Measurements from ENCODE around the gene RNF144A. TPM values are rescaled to one million over a fixed set of nuclear protein-coding genes. Genes with fewer than 3 reads are reported as not detected.

Gene RNF144A
- total RNA-seq: 22.6 TPM
- polyA plus RNA-seq (ENCODE audit: insufficient read depth in 1 of 8, insufficient read length in 8 of 8, low replicate concordance in 1 of 8): 10 to 100 TPM; 13.7 to 27.6 (median 21.0) TPM
- long read RNA-seq, donor 1, full-length matches to known transcripts: 2 of 2 reads
- long read RNA-seq, donor 1, partial matches to known transcripts: 0 of 2 reads
- long read RNA-seq, donor 1, other reads (novel, unspliced or antisense): 0 of 2 reads
- long read RNA-seq, donor 2: 0 reads
- long read RNA-seq, donor 3, full-length matches to known transcripts: 2 of 2 reads
- long read RNA-seq, donor 3, partial matches to known transcripts: 0 of 2 reads
- long read RNA-seq, donor 3, other reads (novel, unspliced or antisense): 0 of 2 reads
- long read RNA-seq, donor 4, full-length matches to known transcripts: 4 of 4 reads
- long read RNA-seq, donor 4, partial matches to known transcripts: 0 of 4 reads
- long read RNA-seq, donor 4, other reads (novel, unspliced or antisense): 0 of 4 reads
- long read RNA-seq, donor 5, full-length matches to known transcripts: 6 of 6 reads
- long read RNA-seq, donor 5, partial matches to known transcripts: 0 of 6 reads
- long read RNA-seq, donor 5, other reads (novel, unspliced or antisense): 0 of 6 reads
- long read RNA-seq, donor 6, full-length matches to known transcripts: 3 of 3 reads
- long read RNA-seq, donor 6, partial matches to known transcripts: 0 of 3 reads
- long read RNA-seq, donor 6, other reads (novel, unspliced or antisense): 0 of 3 reads
- long read RNA-seq, donor 7, full-length matches to known transcripts: 5 of 5 reads
- long read RNA-seq, donor 7, partial matches to known transcripts: 0 of 5 reads
- long read RNA-seq, donor 7, other reads (novel, unspliced or antisense): 0 of 5 reads
- long read RNA-seq, donor 8, full-length matches to known transcripts: 3 of 3 reads
- long read RNA-seq, donor 8, partial matches to known transcripts: 0 of 3 reads
- long read RNA-seq, donor 8, other reads (novel, unspliced or antisense): 0 of 3 reads
- long read RNA-seq, donor 9: 0 reads
- long read RNA-seq, donor 10, full-length matches to known transcripts: 2 of 2 reads
- long read RNA-seq, donor 10, partial matches to known transcripts: 0 of 2 reads
- long read RNA-seq, donor 10, other reads (novel, unspliced or antisense): 0 of 2 reads
- long read RNA-seq, donor 11: 0 reads

- H3K27ac ChIP-seq (ENCODE audit: low read length): peak within 1 kb of the TSS; percentile 35
- no peaks in the 10 kb centered on the region for H3K36me3 ChIP-seq (ENCODE audit: control insufficient read depth, insufficient read depth, low read length)
- DNase-seq: peak; percentile 82
- H3K9me3 ChIP-seq (replicated peaks; ENCODE audit: control insufficient read depth, low read depth, low read length): no peaks in the 10 kb centered on the region
- H3K27me3 ChIP-seq (ENCODE audit: control insufficient read depth, insufficient read depth, low read length): peaks cover 7% of the 10 kb centered on the region
- WGBS (ENCODE audit: insufficient coverage): 1% methylated on average over 89 of the region's 90 CpGs
- peaks cover 32% of the 10 kb centered on the region for H3K4me1 ChIP-seq (ENCODE audit: control insufficient read depth, insufficient read depth, low read length)
- H3K4me3 ChIP-seq (ENCODE audit: low read length): peak within 1 kb of the TSS; percentile 70
Observed at GRCh38 chr2:6917071-6917760, at the start of gene RNF144A. Gene RNF144A, plus strand, starts transcription at chr2:6917412. Its CDS starts 79,515 bp downstream, at chr2:6996927.

- Histone ChIP-seq H3K27ac (ENCODE audit: low read length) (no peak overlapping the region), H3K36me3 (ENCODE audit: control insufficient read depth, insufficient read depth, low read length) (no peaks in the 10 kb centered on the region), H3K27me3 (ENCODE audit: control insufficient read depth, insufficient read depth, low read length) (no peaks in the 10 kb centered on the region), H3K4me1 (ENCODE audit: control insufficient read depth, insufficient read depth, low read length) (no peaks in the 10 kb centered on the region), H3K4me3 (ENCODE audit: low read length) (no peak overlapping the region), H3K9me3 (replicated peaks; ENCODE audit: control insufficient read depth, low read depth, low read length) (peaks cover 4% of the 10 kb centered on the region)
- WGBS (ENCODE audit: insufficient coverage): 100% methylated on average over 1 of the region's 2 CpGs
- no peak for DNase-seq
Observed at GRCh38 chr2:6872394-6872793, 44.8 kb upstream of the RNF144A start.

- Histone ChIP-seq H3K4me1 (ENCODE audit: control insufficient read depth, insufficient read depth, low read length) (peaks cover 9% of the 10 kb centered on the region), H3K27ac (ENCODE audit: low read length) (no peak overlapping the region), H3K9me3 (replicated peaks; ENCODE audit: control insufficient read depth, low read depth, low read length) (peaks cover 4% of the 10 kb centered on the region), H3K27me3 (ENCODE audit: control insufficient read depth, insufficient read depth, low read length) (no peaks in the 10 kb centered on the region), H3K36me3 (ENCODE audit: control insufficient read depth, insufficient read depth, low read length) (no peaks in the 10 kb centered on the region), H3K4me3 (ENCODE audit: low read length) (no peak overlapping the region)
- WGBS (ENCODE audit: insufficient coverage): 100% methylated on average over 1 of the region's 3 CpGs
- no peak for DNase-seq
Observed at GRCh38 chr2:6874032-6874431, 43.2 kb upstream of the RNF144A start.

- Histone ChIP-seq H3K27me3 (ENCODE audit: control insufficient read depth, insufficient read depth, low read length) (no peaks in the 10 kb centered on the region), H3K4me3 (ENCODE audit: low read length) (no peak overlapping the region), H3K27ac (ENCODE audit: low read length) (no peak overlapping the region), H3K9me3 (replicated peaks; ENCODE audit: control insufficient read depth, low read depth, low read length) (peaks cover 4% of the 10 kb centered on the region), H3K36me3 (ENCODE audit: control insufficient read depth, insufficient read depth, low read length) (no peaks in the 10 kb centered on the region), H3K4me1 (ENCODE audit: control insufficient read depth, insufficient read depth, low read length) (peaks cover 9% of the 10 kb centered on the region)
- WGBS (ENCODE audit: insufficient coverage): no CpG with 5 or more reads among the region's 1 CpG
- no peak for DNase-seq
Observed at GRCh38 chr2:6876309-6876708, 40.9 kb upstream of the RNF144A start.

DNA sequence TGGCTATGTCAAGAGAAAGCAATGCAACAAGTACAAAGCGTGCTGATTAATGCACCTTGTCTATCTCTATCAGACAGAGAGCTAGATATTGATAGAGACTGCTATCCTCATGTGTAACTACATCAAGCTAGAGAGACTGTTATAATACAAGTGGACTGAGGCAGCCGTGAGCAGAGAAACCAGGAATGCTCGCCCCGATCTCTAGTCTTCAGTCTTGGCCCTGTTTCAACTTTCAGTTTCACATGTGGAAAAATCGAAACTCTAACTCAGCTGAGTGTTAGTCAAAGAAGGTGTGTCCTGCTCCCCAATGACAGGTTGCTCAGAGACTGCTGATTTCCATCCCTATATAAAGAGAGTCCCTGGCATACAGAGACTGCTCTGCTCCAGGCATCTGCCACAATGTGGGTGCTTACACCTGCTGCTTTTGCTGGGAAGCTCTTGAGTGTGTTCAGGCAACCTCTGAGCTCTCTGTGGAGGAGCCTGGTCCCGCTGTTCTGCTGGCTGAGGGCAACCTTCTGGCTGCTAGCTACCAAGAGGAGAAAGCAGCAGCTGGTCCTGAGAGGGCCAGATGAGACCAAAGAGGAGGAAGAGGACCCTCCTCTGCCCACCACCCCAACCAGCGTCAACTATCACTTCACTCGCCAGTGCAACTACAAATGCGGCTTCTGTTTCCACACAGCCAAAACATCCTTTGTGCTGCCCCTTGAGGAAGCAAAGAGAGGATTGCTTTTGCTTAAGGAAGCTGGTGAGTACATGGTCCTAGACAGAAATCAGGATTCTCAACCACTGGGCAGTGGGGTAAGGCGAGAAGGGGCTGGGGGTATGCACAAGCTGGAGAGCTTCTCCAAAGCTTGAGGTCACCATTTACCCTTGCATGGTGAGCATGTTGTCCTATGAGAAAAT lies 39.6 kb upstream of the RNF144A start, which contains the start of gene RSAD2:
RSAD2 (plus strand) TSS at position 376 of the 903 bp plus-strand sequence; CDS start at position 400, 24 bp downstream.
- Histone ChIP-seq H3K4me3 (ENCODE audit: low read length) (peak within 1 kb of the TSS; percentile 41), H3K36me3 (ENCODE audit: control insufficient read depth, insufficient read depth, low read length) (no peaks in the 10 kb centered on the region), H3K9me3 (replicated peaks; ENCODE audit: control insufficient read depth, low read depth, low read length) (peaks cover 4% of the 10 kb centered on the region), H3K27ac (ENCODE audit: low read length) (peak within 1 kb of the TSS; percentile 87), H3K4me1 (ENCODE audit: control insufficient read depth, insufficient read depth, low read length) (peaks cover 13% of the 10 kb centered on the region), H3K27me3 (ENCODE audit: control insufficient read depth, insufficient read depth, low read length) (no peaks in the 10 kb centered on the region)
- DNase-seq: peak; percentile 86
- WGBS (ENCODE audit: insufficient coverage): 27% methylated on average over 6 of the region's 10 CpGs

GRCh38 chr2:6878549-6878948 lies 38.7 kb upstream of the RNF144A start:
- Histone ChIP-seq H3K4me1 (ENCODE audit: control insufficient read depth, insufficient read depth, low read length) (peaks cover 19% of the 10 kb centered on the region), H3K9me3 (replicated peaks; ENCODE audit: control insufficient read depth, low read depth, low read length) (peaks cover 4% of the 10 kb centered on the region), H3K4me3 (ENCODE audit: low read length) (peak overlapping the region; percentile 41), H3K27me3 (ENCODE audit: control insufficient read depth, insufficient read depth, low read length) (no peaks in the 10 kb centered on the region), H3K27ac (ENCODE audit: low read length) (peak overlapping the region; percentile 87), H3K36me3 (ENCODE audit: control insufficient read depth, insufficient read depth, low read length) (no peaks in the 10 kb centered on the region)
- WGBS (ENCODE audit: insufficient coverage): 78% methylated on average over 4 of the region's 4 CpGs
- DNase-seq: no peak

- H3K4me3 ChIP-seq (ENCODE audit: low read length): peak overlapping the region; percentile 41
- DNase-seq: no peak
- H3K27ac ChIP-seq (ENCODE audit: low read length): no peak overlapping the region
- WGBS (ENCODE audit: insufficient coverage): 50% methylated on average over 1 of the region's 2 CpGs
- H3K9me3 ChIP-seq (replicated peaks; ENCODE audit: control insufficient read depth, low read depth, low read length): peaks cover 1% of the 10 kb centered on the region
- peaks cover 22% of the 10 kb centered on the region for H3K4me1 ChIP-seq (ENCODE audit: control insufficient read depth, insufficient read depth, low read length)
- no peaks in the 10 kb centered on the region for H3K27me3 ChIP-seq (ENCODE audit: control insufficient read depth, insufficient read depth, low read length)
- H3K36me3 ChIP-seq (ENCODE audit: control insufficient read depth, insufficient read depth, low read length): no peaks in the 10 kb centered on the region
Observed at GRCh38 chr2:6879011-6879410, 38.2 kb upstream of the RNF144A start.

GRCh38 chr2:6880200-6880733 lies 36.9 kb upstream of the RNF144A start:
- Histone ChIP-seq H3K9me3 (replicated peaks; ENCODE audit: control insufficient read depth, low read depth, low read length) (no peaks in the 10 kb centered on the region), H3K4me1 (ENCODE audit: control insufficient read depth, insufficient read depth, low read length) (peaks cover 27% of the 10 kb centered on the region), H3K36me3 (ENCODE audit: control insufficient read depth, insufficient read depth, low read length) (no peaks in the 10 kb centered on the region), H3K4me3 (ENCODE audit: low read length) (no peak overlapping the region), H3K27ac (ENCODE audit: low read length) (no peak overlapping the region), H3K27me3 (ENCODE audit: control insufficient read depth, insufficient read depth, low read length) (no peaks in the 10 kb centered on the region)
- DNase-seq: no peak
- no CpG with 5 or more reads among the region's 2 CpGs for WGBS (ENCODE audit: insufficient coverage)
